ENCODE results near the gene EFTUD2. TPM values are rescaled to one million over a fixed set of nuclear protein-coding genes. Genes with fewer than 3 reads are reported as not detected.

EFTUD2 gene
- total RNA-seq, 2 experiments from 2014 or later = 133 to 145 TPM

GRCh38 chr17:44887971-44888954 lies 11.0 kb downstream of the EFTUD2 start:
- H3K27me3 Mint-ChIP-seq = no peaks in the 10 kb centered on the region
- no peak overlapping the region for H3K27ac Mint-ChIP-seq
- peaks cover 13% of the 10 kb centered on the region for H3K4me1 Mint-ChIP-seq
- peak; percentile 15 for DNase-seq
- no peak overlapping the region for H3K4me3 Mint-ChIP-seq
- H3K36me3 Mint-ChIP-seq (ENCODE audit: low read depth) = peaks cover 30% of the 10 kb centered on the region
- H3K9me3 Mint-ChIP-seq = no peaks in the 10 kb centered on the region
- POLR2A ChIA-PET = no interaction called here
- CTCF ChIA-PET = no interaction called here

DNA sequence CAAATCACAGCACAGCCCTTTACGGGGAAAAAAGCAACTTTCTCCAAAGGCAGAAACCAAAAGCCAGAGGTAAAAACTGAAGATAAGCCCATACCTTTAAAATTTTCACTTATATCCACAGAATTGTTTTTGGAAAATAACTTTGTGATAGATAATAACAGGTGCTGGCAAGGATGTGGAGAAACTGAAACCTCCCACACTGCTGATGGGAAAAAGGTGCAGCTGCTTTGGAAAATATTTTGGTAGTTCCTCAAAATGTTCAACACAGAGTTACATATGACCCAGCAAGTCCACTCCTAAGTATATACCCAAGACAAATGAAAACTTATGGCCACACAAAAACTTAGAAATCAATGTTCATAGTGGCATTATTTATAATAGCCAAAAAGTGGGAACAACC lies 12.2 kb downstream of the EFTUD2 start:
- no peak for DNase-seq
- no peak overlapping the region for H3K27ac Mint-ChIP-seq
- H3K4me3 Mint-ChIP-seq = no peak overlapping the region
- H3K36me3 Mint-ChIP-seq (ENCODE audit: low read depth) = peaks cover 35% of the 10 kb centered on the region
- CTCF ChIA-PET = interaction anchor here (0.6 kb wide), 2 partner anchors 248 to 288 kb away, joined by 3 read pairs; partner anchors contain the start of gene ACBD4
- H3K4me1 Mint-ChIP-seq = peaks cover 13% of the 10 kb centered on the region
- POLR2A ChIA-PET = no interaction called here
- H3K9me3 Mint-ChIP-seq = no peaks in the 10 kb centered on the region
- no peaks in the 10 kb centered on the region for H3K27me3 Mint-ChIP-seq

- H3K36me3 Mint-ChIP-seq (ENCODE audit: low read depth) = peaks cover 36% of the 10 kb centered on the region
- peaks cover 9% of the 10 kb centered on the region for H3K4me1 Mint-ChIP-seq
- H3K4me3 Mint-ChIP-seq = no peak overlapping the region
- H3K9me3 Mint-ChIP-seq = no peaks in the 10 kb centered on the region
- POLR2A ChIA-PET = no interaction called here
- H3K27me3 Mint-ChIP-seq = no peaks in the 10 kb centered on the region
- no peak for DNase-seq
- CTCF ChIA-PET = interaction anchor here (0.7 to 2.6 kb wide), 8 partner anchors 9 to 106 kb away, joined by 3 to 9 read pairs (median 3); partner anchors contain the start of gene EFTUD2
- no peak overlapping the region for H3K27ac Mint-ChIP-seq
Observed at GRCh38 chr17:44884941-44885340, 14.3 kb downstream of the EFTUD2 start.

- POLR2A ChIA-PET = interaction anchor here (0.6 kb wide), 1 partner anchor 117 kb away, joined by 3 read pairs; no protein-coding TSS in a partner anchor
- Mint-ChIP-seq H3K9me3 (no peaks in the 10 kb centered on the region), H3K27me3 (no peaks in the 10 kb centered on the region), H3K4me1 (no peaks in the 10 kb centered on the region), H3K4me3 (no peak overlapping the region), H3K27ac (no peak overlapping the region), H3K36me3 (ENCODE audit: low read depth) (peaks cover 46% of the 10 kb centered on the region)
- no peak for DNase-seq
- CTCF ChIA-PET = interaction anchor here (0.9 to 2.3 kb wide), 6 partner anchors 8 to 210 kb away, joined by 3 to 9 read pairs (median 4); no protein-coding TSS in a partner anchor
Observed at GRCh38 chr17:44881145-44881544, 18.1 kb downstream of the EFTUD2 start.

GRCh38 chr17:44880062-44880461 lies 19.2 kb downstream of the EFTUD2 start:
- DNase-seq = no peak
- Mint-ChIP-seq H3K27me3 (no peaks in the 10 kb centered on the region), H3K9me3 (no peaks in the 10 kb centered on the region), H3K4me3 (no peak overlapping the region), H3K4me1 (no peaks in the 10 kb centered on the region), H3K27ac (no peak overlapping the region), H3K36me3 (ENCODE audit: low read depth) (peaks cover 48% of the 10 kb centered on the region)
- CTCF ChIA-PET = interaction anchor here (0.8 to 1.6 kb wide), 4 partner anchors 12 to 255 kb away, joined by 3 to 5 read pairs (median 4); partner anchors contain the start of gene ACBD4
- POLR2A ChIA-PET = no interaction called here

GRCh38 chr17:44879376-44879775 lies 19.9 kb downstream of the EFTUD2 start:
- POLR2A ChIA-PET = no interaction called here
- Mint-ChIP-seq H3K4me1 (no peaks in the 10 kb centered on the region), H3K36me3 (ENCODE audit: low read depth) (peaks cover 42% of the 10 kb centered on the region), H3K9me3 (no peaks in the 10 kb centered on the region), H3K27me3 (no peaks in the 10 kb centered on the region), H3K27ac (no peak overlapping the region), H3K4me3 (no peak overlapping the region)
- no peak for DNase-seq
- CTCF ChIA-PET = interaction anchor here (0.8 to 1.7 kb wide), 5 partner anchors 11 to 256 kb away, joined by 3 to 10 read pairs (median 4); partner anchors contain the start of gene ACBD4

DNA sequence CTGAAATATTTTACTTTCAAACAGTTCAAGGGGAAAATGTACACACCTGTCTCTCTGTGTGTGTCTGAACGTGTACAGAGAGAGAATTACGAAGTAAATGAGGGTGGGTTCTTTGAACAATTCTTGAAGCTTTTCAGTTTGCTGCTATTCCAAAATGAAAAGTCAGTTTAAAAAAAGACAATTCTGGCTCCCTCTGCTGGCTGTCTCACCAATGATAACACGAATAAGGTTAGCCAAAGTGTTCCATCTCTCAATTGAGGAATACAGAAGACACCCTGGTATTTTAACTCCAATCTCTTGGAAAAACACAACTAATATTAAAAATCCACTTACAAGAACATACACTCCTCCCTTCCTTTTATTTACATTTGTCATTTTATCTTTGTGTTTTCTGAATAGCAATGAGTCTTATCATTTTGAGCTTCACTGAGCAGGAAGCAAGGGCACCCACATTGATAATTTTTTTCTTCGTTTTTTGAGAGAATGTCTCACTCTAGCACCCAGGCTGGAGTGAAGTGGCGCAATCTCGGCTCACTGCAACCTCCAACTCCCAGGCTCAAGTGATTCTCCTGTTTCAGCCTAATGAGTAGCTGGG lies 20.5 kb downstream of the EFTUD2 start:
- H3K27ac Mint-ChIP-seq = no peak overlapping the region
- H3K36me3 Mint-ChIP-seq (ENCODE audit: low read depth) = peaks cover 39% of the 10 kb centered on the region
- peak; percentile 55 for DNase-seq
- no peaks in the 10 kb centered on the region for H3K9me3 Mint-ChIP-seq
- ChIA-PET CTCF (interaction anchor here (0.6 to 1.7 kb wide), 6 partner anchors 11 to 257 kb away, joined by 3 to 10 read pairs (median 4); partner anchors contain the start of gene ACBD4), POLR2A (no interaction called here)
- H3K4me1 Mint-ChIP-seq = no peaks in the 10 kb centered on the region
- no peak overlapping the region for H3K4me3 Mint-ChIP-seq
- no peaks in the 10 kb centered on the region for H3K27me3 Mint-ChIP-seq

- CTCF ChIA-PET = interaction anchor here (0.6 to 2.7 kb wide), 4 partner anchors 14 to 527 kb away, joined by 3 to 11 read pairs (median 4); no protein-coding TSS in a partner anchor
- Mint-ChIP-seq H3K4me1 (no peaks in the 10 kb centered on the region), H3K4me3 (no peak overlapping the region), H3K27me3 (no peaks in the 10 kb centered on the region), H3K27ac (no peak overlapping the region), H3K9me3 (no peaks in the 10 kb centered on the region), H3K36me3 (ENCODE audit: low read depth) (peaks cover 36% of the 10 kb centered on the region)
- DNase-seq = no peak
- POLR2A ChIA-PET = no interaction called here
Observed at GRCh38 chr17:44877121-44877520, 22.1 kb downstream of the EFTUD2 start.

DNA sequence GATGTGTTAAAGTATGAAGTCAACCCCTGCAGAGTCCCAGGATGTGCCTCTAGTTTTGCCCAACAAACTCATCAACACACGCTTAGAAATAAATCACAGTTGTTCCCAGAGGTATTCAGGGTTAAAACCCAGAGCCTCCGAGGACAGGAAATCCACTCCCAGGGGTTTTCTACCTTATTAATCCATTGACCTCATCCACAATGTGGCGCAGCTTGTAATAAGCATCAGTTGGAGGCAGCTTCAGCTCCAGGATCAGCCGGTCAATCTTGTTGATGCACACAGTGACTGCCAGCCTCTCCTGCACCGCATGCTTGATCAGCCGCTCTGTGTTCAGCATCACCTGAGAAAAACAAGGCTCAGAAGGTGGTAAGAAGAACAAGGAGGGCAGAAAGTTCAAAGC lies 23.5 kb downstream of the EFTUD2 start:
- H3K4me1 Mint-ChIP-seq = no peaks in the 10 kb centered on the region
- ChIA-PET CTCF (interaction anchor here (2.7 kb wide), 1 partner anchor 96 kb away, joined by 11 read pairs; no protein-coding TSS in a partner anchor), POLR2A (no interaction called here)

GRCh38 chr17:44872131-44872768 lies 27.0 kb downstream of the EFTUD2 start:
- no peak overlapping the region for H3K27ac Mint-ChIP-seq
- ChIA-PET POLR2A (no interaction called here), CTCF (interaction anchor here (0.6 kb wide), 1 partner anchor 12 kb away, joined by 3 read pairs; no protein-coding TSS in a partner anchor)
- no peaks in the 10 kb centered on the region for H3K27me3 Mint-ChIP-seq
- H3K4me1 Mint-ChIP-seq = no peaks in the 10 kb centered on the region
- no peak for DNase-seq
- H3K4me3 Mint-ChIP-seq = no peak overlapping the region
- no peaks in the 10 kb centered on the region for H3K9me3 Mint-ChIP-seq
- peaks cover 38% of the 10 kb centered on the region for H3K36me3 Mint-ChIP-seq (ENCODE audit: low read depth)

More for the DNA sequence above, 23.5 kb downstream of the EFTUD2 start:
- no peak overlapping the region for H3K4me3 Mint-ChIP-seq
- DNase-seq = no peak
- no peaks in the 10 kb centered on the region for H3K9me3 Mint-ChIP-seq
- peaks cover 42% of the 10 kb centered on the region for H3K36me3 Mint-ChIP-seq (ENCODE audit: low read depth)
- H3K27ac Mint-ChIP-seq = no peak overlapping the region
- no peaks in the 10 kb centered on the region for H3K27me3 Mint-ChIP-seq

DNA sequence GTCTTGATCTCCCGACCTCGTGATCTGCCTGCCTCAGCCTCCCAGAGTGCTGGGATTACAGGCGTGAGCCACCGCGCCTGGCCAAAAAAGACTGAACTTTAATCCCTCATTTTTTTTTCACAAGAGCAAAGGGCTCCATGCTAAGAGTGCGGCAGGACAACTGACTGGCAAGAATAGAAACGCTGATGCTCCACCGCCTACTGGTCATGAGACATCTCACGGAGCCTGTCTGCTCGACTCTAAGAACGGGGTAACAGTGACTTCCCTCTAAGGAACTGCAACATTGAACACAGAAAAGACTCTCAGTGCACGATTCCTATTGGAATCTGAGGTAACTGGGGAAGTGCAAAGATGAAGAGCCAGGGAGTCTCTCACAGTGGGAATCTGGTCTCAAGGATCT lies 27.7 kb downstream of the EFTUD2 start:
- Mint-ChIP-seq H3K4me3 (no peak overlapping the region), H3K9me3 (no peaks in the 10 kb centered on the region), H3K27me3 (no peaks in the 10 kb centered on the region), H3K4me1 (no peaks in the 10 kb centered on the region), H3K36me3 (ENCODE audit: low read depth) (peaks cover 36% of the 10 kb centered on the region), H3K27ac (no peak overlapping the region)
- CTCF ChIA-PET = interaction anchor here (0.7 kb wide), 1 partner anchor 311 kb away, joined by 4 read pairs; no protein-coding TSS in a partner anchor
- no peak for DNase-seq
- POLR2A ChIA-PET = no interaction called here

GRCh38 chr17:44867841-44868240 lies 31.4 kb downstream of the EFTUD2 start:
- H3K4me3 Mint-ChIP-seq = no peak overlapping the region
- H3K9me3 Mint-ChIP-seq = no peaks in the 10 kb centered on the region
- H3K27ac Mint-ChIP-seq = no peak overlapping the region
- H3K36me3 Mint-ChIP-seq (ENCODE audit: low read depth) = peaks cover 41% of the 10 kb centered on the region
- H3K4me1 Mint-ChIP-seq = no peaks in the 10 kb centered on the region
- no peaks in the 10 kb centered on the region for H3K27me3 Mint-ChIP-seq
- POLR2A ChIA-PET = no interaction called here
- CTCF ChIA-PET = interaction anchor here (0.6 to 2.7 kb wide), 7 partner anchors 11 to 658 kb away, joined by 3 to 14 read pairs (median 4); no protein-coding TSS in a partner anchor
- no peak for DNase-seq

Measured in activated CD4-positive, alpha-beta T cell treated with anti-CD3 and anti-CD28 coated beads, Interleukin-2, amount 10 ng/mL, durations not matched to agents 7 days and 5 days (primary cell).